GM19397 (cell line): ENCODE data around the gene ITPKB.
"Not testable (repeated sequence)": the region's sequence is repeated elsewhere in the genome, so short reads cannot be mapped to it uniquely, and the experiment has no call there.

Experiments
- ATAC-seq: cut with Tn5 transposase; IDR thresholded peaks from one replicate; pipeline ENCODE4 v1.9.1; 2021; ENCODE audit warnings: mild to moderate bottlenecking, moderate library complexity; ENCODE audit not compliant: unreplicated experiment

ITPKB gene

GRCh38 chr1:226627924-226628611 is 111.0 kb downstream of the ITPKB start:
- no peak for ATAC-seq

DNA sequence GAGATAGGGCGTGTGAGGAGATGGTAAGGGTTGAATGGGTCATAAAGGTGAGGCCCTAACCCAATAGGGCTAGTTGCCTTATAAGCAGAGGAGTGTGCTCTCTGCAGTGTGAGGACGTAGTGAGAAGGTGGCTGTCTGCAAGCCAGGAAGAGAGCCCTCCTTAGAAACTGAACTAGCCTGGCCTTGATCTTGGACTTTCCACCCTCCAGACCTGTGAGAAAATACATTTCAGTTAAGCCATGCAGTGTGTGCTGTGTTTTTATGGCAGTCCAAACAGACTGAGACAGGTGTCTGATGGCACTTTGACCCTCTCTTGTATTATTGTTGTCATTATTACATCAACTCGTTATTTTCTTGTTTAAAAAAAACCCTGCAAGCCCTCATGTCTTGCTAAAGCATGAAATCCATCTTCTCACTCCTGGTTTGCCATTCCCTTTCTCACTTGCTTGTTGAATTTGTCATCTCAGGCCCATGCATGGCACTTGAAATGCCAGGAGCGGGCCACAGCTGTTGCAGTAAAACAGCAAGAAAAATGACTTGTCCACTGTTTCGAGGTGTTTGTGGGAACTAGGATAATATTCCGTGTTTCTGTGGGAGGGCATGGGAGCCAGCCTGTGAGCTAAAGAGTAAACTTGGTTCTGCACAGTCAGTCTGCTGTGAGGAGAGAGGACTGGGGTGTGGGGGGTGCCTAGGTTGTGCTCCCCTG is 111.9 kb downstream of the ITPKB start:
- ATAC-seq: no peak

- no peak for ATAC-seq
These were observed 112.5 kb downstream of the ITPKB start for GRCh38 chr1:226626577-226626956.

DNA sequence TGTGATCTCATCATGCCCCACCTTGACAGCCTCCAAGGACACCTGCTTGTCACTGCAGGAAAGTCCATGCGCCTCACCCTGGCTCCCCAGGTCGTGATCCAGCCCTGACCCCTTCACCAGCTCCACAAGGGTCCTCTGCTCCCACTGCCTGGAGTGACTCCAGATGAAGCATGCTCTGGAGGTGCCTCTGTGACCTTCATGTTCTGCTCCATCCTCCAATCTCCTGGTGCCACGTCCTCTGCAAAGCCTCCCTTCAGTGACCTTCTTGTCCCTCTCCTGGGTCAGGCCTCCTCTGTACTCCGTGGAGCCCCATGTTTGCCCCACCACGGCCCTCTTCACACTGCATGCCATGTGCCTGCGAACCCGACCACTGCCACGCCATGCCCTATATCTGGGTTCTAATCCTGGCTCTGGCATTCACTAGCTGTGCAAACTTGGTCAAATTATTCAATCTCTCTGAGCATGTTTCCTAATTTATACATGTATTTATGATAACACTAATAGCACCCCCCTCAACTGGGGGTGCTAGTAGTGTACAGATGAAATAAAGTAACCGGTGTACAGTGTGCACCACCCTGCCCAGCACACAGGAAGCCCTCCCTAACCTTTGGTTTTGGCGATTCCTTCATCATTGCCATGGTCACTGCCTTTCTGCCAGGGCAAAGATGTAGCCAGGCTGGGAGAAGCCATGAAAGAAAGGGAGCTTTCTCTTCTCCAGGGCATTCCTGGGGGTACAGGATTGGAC is 113.1 kb downstream of the ITPKB start:
- no peak for ATAC-seq

- no peak for ATAC-seq
These were observed 113.8 kb downstream of the ITPKB start for GRCh38 chr1:226625326-226625725.

DNA sequence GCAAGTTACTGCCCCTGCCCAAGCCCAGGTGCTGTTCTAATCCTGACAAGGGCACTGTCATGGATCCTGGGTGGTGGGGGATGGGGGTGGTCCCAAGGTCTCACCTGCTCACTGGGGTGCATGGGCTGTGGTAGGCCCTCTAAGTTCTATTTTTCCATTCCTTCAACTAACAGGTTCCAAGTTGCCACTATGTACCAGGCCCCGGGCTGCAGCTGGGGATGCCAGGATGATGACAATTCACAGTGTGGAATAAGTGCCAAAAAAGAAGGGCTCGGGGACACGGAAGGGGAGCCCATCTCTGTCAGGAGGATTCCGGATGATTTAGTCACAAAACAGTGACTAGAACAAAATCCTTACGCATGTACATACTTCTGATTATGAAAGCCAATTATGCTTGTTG is 114.6 kb downstream of the ITPKB start:
- ATAC-seq: no peak

- ATAC-seq: no peak
These were observed 117.1 kb downstream of the ITPKB start for GRCh38 chr1:226622012-226622411.

GRCh38 chr1:226619031-226619430 is 120.1 kb downstream of the ITPKB start:
- ATAC-seq: no peak

GRCh38 chr1:226618380-226618779 is 120.7 kb downstream of the ITPKB start:
- no peak for ATAC-seq

DNA sequence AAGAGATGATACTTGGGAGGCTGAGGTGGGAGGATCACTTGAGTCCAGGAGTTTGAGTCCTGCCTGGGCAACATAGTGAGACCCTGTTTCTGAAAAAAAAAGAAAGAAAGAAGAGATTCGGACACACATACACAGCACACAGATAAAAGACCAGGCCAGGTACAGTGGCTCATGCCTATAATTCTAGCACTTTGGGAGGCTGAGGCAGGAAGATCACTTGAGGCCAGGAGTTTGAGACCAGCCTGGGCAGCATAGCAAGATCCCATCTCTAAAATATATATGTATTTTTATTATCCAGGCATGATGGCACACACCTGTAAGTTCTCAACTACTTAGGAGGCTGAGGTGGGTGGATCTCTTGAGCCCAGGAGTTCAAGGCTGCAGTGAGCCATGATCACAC is 121.4 kb downstream of the ITPKB start:
- ATAC-seq: not testable (repeated sequence)

- ATAC-seq: no peak
These were observed 122.0 kb downstream of the ITPKB start for GRCh38 chr1:226617109-226617508.

DNA sequence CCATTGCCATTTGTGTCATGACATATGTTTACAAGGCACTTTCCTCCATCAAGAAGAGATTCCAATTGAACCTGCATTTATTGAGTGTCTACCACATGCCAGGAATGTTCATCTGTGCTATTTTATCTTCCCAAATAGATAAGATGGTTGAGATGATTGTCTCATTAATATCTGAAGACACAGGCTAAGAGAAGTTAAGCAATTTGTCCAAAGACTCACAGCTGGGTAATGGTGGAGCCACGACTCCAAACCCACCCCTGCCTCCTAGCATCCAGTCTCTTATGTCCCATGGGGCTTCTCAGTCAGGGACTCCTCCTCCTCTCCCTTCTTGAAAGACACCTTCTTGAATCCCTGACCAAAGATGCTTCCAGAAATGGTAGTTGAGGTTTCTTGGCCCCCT is 122.4 kb downstream of the ITPKB start:
- no peak for ATAC-seq

DNA sequence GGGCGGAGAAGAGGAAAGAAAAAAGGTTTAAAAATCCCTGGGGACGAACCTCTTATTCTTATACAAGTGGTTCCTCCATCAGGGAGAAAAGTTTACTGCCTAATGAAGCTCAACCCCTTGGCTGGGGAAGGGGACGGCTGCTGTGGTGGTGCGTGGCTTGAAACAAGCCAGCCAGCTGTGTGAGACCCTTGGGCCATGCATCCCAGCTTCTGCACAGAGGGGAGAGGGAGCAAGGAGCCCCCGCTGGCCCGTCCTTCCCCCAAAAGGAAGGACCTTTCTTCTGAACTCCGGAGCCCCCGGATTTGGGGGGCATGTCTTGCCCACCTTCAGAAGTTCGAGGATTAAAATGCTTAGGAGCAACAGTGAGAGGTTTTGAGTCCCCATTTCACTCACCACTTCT is 123.2 kb downstream of the ITPKB start:
- ATAC-seq: no peak

DNA sequence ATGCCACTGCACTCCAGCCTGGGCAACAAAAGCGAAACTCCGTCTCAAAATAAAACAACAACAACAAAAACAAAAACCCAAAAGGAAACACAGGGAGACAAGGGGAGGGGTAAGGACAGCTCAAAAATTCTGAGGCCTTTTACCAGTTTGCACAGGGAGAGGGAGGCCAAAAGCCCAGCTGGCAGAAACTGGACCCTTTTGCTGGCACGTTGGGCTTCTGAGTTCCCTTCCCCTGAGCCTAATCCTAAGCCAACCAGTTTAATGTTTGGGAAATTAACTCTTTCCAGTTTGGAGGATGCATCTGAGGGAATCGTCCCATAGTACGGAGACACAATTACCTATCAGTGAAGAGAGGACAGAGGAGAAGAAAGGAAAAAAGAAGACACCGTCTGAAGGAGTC is 127.1 kb downstream of the ITPKB start:
- not testable (repeated sequence) for ATAC-seq

DNA sequence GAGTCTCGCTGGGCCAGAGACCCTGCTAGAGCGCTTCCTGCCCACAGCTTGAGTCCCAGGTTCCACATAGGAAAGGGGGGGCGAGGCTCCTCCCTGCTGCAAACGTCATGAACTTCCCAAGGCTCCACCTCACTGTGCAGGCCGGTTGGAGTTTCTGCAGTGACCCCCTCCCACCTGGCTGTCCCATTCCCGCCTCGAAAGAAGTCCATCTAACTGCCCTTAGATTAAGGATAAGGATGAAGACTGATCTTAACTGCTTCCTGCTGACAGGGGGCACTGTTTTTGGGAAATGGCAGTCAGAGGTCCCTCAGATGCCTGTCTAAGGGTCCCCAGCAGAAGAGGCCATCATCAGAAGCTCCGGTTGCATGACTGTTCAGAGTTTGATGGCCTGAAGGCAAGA is 127.8 kb downstream of the ITPKB start:
- ATAC-seq: no peak

DNA sequence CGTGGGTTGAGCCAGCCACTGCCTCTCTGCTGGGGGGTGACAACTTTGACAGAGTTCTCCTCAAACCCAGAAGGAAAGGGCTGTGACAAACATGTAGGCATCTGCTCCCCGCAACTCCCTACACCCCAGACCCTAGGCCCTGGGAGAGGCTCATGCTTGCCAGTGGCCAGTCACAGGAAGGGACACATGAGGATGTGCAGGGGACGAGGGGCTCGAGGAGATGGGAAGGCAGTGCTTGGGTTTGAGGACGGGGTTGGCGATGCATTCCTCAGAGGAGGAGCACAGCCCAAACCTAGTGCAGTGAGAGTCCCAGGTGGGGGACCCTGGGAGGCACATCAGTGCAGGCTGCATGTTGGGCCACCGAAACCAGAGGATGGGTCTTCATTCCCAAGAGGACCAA is 128.4 kb downstream of the ITPKB start:
- ATAC-seq: no peak

- ATAC-seq: no peak
These were observed 129.1 kb downstream of the ITPKB start for GRCh38 chr1:226609836-226610455.

DNA sequence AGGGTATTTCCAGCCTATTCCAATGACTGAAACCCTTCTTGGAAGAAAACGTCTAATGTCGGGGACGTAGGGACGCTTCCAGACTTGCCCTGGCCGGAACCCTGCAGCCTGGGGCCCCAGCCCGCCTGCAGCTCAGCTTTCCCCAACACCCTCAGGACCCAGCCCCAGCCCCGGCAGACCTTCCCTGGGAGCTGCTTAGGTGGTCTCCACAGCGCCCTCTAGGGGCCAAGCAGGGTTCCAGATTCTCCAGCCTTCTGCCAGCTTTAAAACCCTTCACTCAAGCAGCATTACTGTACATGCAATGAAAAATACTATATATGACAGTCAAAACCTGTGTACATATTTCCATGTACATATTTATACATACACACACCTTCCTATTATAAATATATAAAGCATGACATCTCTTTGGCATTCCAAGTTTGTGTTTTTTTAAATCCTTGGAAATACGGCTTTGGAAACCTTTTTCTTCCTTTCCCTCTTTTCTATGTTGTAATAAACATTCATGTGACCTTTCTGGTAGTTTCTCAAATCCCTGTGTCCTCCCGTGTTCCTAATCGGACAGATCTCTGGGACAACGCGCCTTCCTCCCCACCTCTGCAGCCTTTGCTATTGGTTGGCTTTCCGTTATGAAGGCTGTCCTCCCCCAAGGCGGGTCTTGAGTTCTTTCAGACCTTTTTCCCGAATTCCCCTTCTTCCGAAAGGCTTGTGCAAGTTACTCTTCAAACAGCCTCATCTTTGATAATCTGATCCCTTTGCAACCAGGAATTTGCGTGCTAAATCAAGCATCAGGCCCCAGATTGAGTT is 130.2 kb downstream of the ITPKB start:
- no peak for ATAC-seq

DNA sequence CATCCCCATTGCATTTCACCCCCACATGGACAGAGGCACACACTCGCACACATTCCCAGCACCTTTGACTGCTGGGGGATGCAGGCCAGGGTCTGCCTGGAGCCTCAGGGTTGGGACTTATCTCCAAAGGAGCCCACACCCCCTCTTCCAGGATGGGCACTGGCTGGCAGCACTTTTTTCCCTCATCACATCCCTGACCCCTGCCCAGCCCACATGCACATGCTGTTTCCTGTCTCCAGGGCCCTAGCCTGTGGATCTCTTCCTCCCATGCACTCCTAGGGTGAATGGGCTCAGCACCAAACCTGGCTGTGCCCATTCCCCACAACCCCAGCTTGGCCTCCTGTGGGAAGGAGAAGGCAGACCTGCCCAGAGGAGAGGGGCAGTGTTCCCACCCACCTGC is 131.3 kb downstream of the ITPKB start:
- ATAC-seq: no peak

DNA sequence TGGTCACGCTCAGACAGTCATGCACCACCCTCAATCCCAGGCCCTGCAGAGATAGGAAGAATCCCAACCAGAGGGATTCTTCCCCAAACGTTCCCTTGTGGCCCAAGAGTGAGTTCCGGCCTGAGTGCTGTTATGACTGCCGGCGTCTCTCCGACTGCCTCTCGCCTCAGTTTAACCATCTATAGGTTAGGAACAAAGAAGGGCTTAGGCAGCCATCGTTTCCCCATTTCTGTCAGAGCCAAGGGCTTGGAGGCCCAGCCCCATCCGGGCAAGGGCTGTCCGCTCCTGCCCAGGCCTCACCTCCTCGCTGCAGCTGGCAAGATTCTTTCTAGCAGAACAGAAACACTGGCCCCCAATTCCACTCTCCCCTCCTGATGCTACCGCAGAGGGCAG is 131.8 kb downstream of the ITPKB start:
- no peak for ATAC-seq
